Ovary (tissue), 9 donors: Measurements from ENCODE around the gene CYP46A1. TPM values are rescaled to one million over a fixed set of nuclear protein-coding genes. Genes with fewer than 3 reads are reported as not detected.

ENCODE experiments used
- DNase-seq, 5 donors: peaks; one replicate each; pipeline ENCODE4 v3.0.0-alpha.2; 2019 to 2020
- H3K27ac ChIP-seq, 2 donors: fragments of 200-600 bp; one replicate each; pipeline versions ENCODE4 v1.5.1 to v1.8.0; 2019 to 2022
- H3K27me3 ChIP-seq: fragments of 200-600 bp; one replicate; pipeline ENCODE4 v1.8.0; 2022
- H3K36me3 ChIP-seq: fragments of 200-600 bp; sonication (generic); one replicate; pipeline ENCODE4 v1.5.1; 2019
- H3K4me1 ChIP-seq: one replicate; pipeline ENCODE4 v1.8.1; 2013; ENCODE audit warnings: mild to moderate bottlenecking, moderate library complexity; ENCODE audit not compliant: insufficient read depth
- H3K4me3 ChIP-seq: fragments of 200-600 bp; sonication (generic); one replicate; pipeline ENCODE4 v1.5.1; 2017
- H3K9me3 ChIP-seq, 2 donors: fragments of 200-600 bp in 1 of 2; sonication (generic) in 1 of 2; one replicate each; pipeline versions ENCODE4 v1.5.1 to v1.8.1; 2013 to 2019; ENCODE audit warnings: mild to moderate bottlenecking in 1 of 2, moderate library complexity in 1 of 2
- CTCF ChIP-seq, 3 donors: fragments of 450-650 bp in 2 of 3; fragments of 200-600 bp in 1 of 3; IDR thresholded peaks; one replicate each; pipeline versions ENCODE4 v1.5.1 to v1.8.0; 2016 to 2022; ENCODE audit warnings: antibody characterized with exemption in 3 of 3, mild to moderate bottlenecking in 1 of 3
- EP300 ChIP-seq: sonication (generic); formaldehyde crosslinking; IDR thresholded peaks from one replicate; pipeline ENCODE4 v1.6.1; 2017; ENCODE audit warnings: antibody characterized with exemption
- POLR2A ChIP-seq: fragments of 450-650 bp; IDR thresholded peaks from one replicate; pipeline ENCODE4 v1.6.1; 2017; ENCODE audit warnings: antibody characterized with exemption, mild to moderate bottlenecking, moderate library complexity
- WGBS, 3 donors: extraction: QIAGEN DNeasy Blood & Tissue Kit in 1 of 3; methylation state at CpG; one replicate each; pipeline versions ENCODE4 v1.1.5 to v1.1.7; 2013 to 2017; 5-methylcytosine and 5-hydroxymethylcytosine counted together
- intact Hi-C, 4 donors: fragments of 100-400 bp; cut with DNase I; formaldehyde crosslinking; loops; one replicate each; pipeline versions ENCODE4 v1.11.0 to v1.15.1; 2022 to 2023
- polyA plus RNA-seq, 2 donors: library from polyadenylated mRNA; stranded (reverse); fragments of 200-250 nt in 1 of 2; fragments of 350-450 nt in 1 of 2; fragmentation: Illumina TruSeq in 1 of 2; extraction: RNeasy Lipid Tissue Mini Kit (QIAGEN cat#74804) in 1 of 2; gene quantifications; one replicate each; pipeline ENCODE4 v1.2.3, GENCODE V29; 2013 to 2014
- total RNA-seq, 7 donors: library from RNA; depleted of rRNA in 2 of 7; stranded (reverse); fragments of >200 nt in 2 of 7; fragmentation: NEBNext Ultra II Directional in 3 of 7; extraction: Animal tissue kit (Norgen Biotek cat#: 25700) in 3 of 7; gene quantifications; one replicate each; pipeline versions ENCODE4 v1.1.0 to v1.2.4, GENCODE V29; 2016 to 2023
- donor health status: DM: no; HTN: no; CAD: no; lungs with moderate emphysema.
- donor health status: DM: no; HTN: no; CAD: no.
- donor health status: Bipolar disorder and iron deficiency.
- donor health status: DM: yes; HTN: yes; CAD: no.
- donor health status: DM: no; HTN: no; CAD: no.
- donor health status: DM: yes; HTN: yes; CAD: no.

The CYP46A1 gene
- total and polyA plus RNA-seq, 9 donors: 0.48 to 4.9 (median 1.7) TPM

DNA sequence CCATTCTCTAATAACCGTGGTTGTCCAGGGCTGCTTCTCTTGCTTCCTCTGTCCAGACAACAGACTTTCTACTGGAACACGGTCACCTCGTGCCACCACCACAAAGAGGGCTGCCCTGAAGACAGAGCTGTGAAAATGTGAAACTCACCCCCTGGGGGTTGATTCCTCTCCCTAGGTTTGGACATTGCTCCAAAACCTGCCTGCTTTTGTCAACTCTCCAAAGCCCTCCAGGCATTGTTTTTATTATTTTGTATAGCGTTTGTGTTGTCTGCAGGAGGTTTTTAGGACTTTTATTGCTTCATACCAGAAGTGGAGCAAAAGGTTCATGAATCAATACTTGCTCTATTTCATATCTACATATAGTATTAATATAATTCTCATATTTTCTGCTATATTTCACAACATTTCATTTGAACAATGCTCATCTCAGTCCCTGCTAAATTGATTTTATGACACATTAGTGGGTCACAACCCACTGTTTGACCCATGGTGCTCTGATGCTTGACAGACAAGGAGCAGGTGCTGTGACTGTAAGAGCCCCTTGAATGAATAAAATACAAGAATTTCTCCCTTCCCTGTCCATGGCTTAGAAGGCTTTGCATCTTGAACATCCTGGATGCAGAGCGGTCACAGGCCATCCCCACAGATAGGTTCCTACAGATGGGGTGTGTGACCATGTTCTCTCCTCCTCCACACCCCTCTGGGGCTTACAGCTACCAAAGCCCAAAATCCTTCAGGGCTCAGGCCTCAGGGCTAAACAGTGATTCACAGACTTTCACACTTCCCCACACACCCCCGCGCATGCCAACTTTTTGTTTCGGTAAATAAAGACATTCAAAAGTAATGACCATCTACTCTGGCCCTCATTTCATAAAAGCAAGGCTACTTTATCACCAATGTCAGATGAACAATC lies 88.5 kb downstream of the CYP46A1 start:
- no peaks in the 10 kb centered on the region for H3K27me3 ChIP-seq
- no peaks in the 10 kb centered on the region for H3K4me1 ChIP-seq
- H3K4me3 ChIP-seq: no peak overlapping the region
- no peak for DNase-seq
- H3K27ac ChIP-seq: no peak overlapping the region
- 75 to 76% (median 75%) methylated on average over 8 of the region's 8 CpGs for WGBS, 3 donors
- TF ChIP-seq POLR2A (no peak), CTCF (IDR thresholded peaks at IDR 0.05) (no peak), EP300 (no peak)
- H3K36me3 ChIP-seq: no peaks in the 10 kb centered on the region
- no peaks in the 10 kb centered on the region for H3K9me3 ChIP-seq
- intact Hi-C loops: no loop called here

DNA sequence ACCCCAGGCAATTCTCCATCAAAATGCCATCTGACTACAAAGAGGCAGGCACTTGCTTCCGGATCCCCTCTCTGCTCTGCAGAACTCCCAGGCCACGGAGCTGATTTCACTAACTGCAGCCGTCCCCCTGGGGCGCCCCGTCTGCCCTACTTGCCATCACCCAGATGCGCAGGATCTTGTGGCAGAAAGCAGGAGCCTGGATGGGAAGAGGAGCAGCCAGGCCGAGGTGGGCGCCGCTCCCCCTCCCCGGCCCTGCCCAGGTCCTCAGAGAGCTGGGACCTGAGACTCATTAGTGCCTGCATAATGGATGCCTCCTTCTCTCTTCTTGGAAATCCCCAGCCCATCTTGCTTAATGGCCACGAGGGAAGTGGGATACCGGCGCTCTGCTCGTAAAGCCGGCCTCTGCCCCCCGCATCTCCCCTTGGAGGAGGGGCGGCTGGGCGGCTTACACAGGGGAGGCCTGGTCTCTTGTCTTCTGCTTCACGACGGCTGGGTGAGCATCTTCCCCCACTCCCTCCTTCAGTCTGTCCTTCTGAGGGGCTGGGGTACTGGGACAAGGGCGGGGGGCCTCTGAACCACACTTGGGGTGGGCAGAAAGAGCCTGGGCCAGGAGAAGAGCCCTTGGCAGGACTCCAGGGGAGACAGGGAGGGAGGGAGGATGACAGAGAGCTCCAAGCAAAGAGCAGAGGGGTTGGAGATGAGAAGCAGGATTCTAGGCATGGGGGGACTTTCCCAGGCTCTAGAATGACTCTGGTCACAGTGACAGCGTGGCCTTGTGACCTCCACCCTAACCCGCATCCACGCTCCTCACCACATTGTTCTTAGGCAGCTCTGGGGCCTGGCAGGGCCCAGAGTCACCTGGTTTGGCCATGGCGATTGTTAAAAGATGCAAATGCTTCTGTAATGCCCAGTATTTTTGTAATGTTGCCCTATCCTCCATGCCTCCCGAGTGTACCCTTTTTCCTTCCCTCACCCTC lies 89.7 kb downstream of the CYP46A1 start:
- WGBS, 3 donors: 80 to 87% (median 84%) methylated on average over 26 of the region's 26 CpGs
- no peak for DNase-seq
- intact Hi-C loops: no loop called here

DNA sequence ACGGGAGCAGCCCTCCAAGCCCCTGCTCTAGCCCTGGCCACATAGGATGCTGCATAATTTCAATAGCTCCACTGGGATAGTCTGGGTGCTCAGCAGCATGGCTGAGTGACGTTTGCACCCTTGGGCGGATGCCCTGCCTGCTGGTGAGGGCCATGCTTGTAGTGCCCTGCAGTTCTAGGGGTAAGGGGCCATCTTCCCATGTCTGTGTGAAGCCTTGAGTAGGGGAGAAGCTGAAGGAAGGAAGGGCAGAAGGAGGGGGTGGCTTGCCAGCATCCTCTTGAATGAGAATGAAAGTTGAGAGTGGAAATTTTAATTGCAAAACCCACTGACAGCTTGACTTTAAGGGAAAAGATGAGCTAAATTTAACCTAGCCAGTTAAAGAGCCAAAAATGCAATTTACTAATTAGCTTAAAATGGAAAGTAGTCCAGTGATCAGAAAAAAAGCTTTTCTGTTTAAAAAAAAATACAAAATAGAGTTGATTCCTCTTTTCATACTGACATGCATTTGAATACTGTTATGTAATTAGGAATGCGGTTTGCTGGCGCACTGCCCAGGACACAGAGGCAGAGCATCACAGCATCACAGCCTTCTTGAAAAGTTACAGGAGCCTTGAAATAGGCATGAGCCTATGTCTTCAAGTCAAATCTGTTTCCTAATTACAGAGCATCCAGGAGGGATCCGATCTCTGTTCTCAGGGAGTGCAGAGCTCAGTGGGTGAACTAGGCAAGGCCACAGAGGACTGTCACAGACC lies 90.6 kb downstream of the CYP46A1 start:
- intact Hi-C loops: no loop called here
- no peak for TF ChIP-seq CTCF (IDR thresholded peaks at IDR 0.05)
- TF ChIP-seq POLR2A: no peak
- TF ChIP-seq EP300: no peak
- 41 to 48% (median 42%) methylated on average over 6 of the region's 6 CpGs for WGBS, 3 donors
- Histone ChIP-seq H3K9me3 (no peaks in the 10 kb centered on the region), H3K4me1 (no peaks in the 10 kb centered on the region), H3K36me3 (no peaks in the 10 kb centered on the region), H3K27me3 (no peaks in the 10 kb centered on the region), H3K27ac (no peak overlapping the region), H3K4me3 (no peak overlapping the region)
- DNase-seq: peak in 4 of 5 donors; percentile 39 to 73 (median 68)

More for the DNA sequence above, 89.7 kb downstream of the CYP46A1 start:
- Histone ChIP-seq H3K9me3 (no peaks in the 10 kb centered on the region), H3K4me1 (no peaks in the 10 kb centered on the region), H3K36me3 (no peaks in the 10 kb centered on the region), H3K27ac (no peak overlapping the region), H3K4me3 (no peak overlapping the region), H3K27me3 (no peaks in the 10 kb centered on the region)
- no peak for TF ChIP-seq CTCF (IDR thresholded peaks at IDR 0.05)
- TF ChIP-seq EP300: no peak
- TF ChIP-seq POLR2A: no peak

GRCh38 chr14:99775351-99775750 lies 91.3 kb downstream of the CYP46A1 start:
- DNase-seq: no peak
- intact Hi-C loops: no loop called here
- Histone ChIP-seq H3K27me3 (no peaks in the 10 kb centered on the region), H3K4me3 (no peak overlapping the region), H3K36me3 (no peaks in the 10 kb centered on the region), H3K4me1 (no peaks in the 10 kb centered on the region), H3K9me3 (no peaks in the 10 kb centered on the region), H3K27ac (no peak overlapping the region)
- TF ChIP-seq CTCF (IDR thresholded peaks at IDR 0.05) (no peak), EP300 (no peak), POLR2A (no peak)
- 61 to 78% (median 68%) methylated on average over 9 of the region's 9 CpGs for whole genome bisulfite sequencing, 3 donors
